ENCODE data around the gene MSX1.

The MSX1 gene

DNA sequence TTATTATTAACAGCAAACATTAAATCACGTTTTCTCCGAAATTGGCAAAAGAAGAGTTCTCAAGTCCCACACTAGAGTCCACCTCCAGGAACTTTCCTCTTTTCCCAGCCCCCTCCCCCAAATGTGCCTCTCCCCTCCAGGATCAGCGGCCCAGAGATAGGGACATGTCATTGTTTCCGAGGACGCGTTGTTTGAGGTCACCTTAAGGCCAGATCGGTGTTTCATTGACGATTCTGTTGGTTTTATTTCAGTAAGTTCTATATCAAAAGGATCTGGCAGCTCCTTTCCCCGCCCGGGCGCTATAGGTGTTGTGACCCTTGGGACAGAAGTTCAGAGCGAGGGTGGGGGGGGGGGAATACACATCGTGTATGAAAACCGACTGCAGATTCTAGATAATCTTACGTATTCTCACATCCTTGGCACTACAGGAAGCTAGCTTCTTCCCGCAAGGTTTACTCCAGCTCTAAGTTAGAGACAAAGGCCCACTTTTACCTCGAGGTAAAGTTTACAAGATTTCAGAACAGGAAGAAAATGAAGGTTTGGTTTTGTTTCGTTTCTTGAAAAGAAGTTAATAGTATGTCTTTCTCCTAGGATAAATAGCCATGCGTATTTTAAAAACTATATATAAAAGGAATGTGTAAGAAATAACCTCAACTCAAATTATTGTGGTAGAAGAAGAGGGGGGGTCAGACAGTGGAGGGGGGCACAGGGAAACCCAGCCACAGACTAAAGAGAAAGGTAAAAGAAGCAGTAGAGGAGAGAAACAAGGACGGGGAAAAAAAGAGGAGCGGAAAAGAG is 739 bp upstream of the MSX1 start:
- no peak for DNase-seq

DNA sequence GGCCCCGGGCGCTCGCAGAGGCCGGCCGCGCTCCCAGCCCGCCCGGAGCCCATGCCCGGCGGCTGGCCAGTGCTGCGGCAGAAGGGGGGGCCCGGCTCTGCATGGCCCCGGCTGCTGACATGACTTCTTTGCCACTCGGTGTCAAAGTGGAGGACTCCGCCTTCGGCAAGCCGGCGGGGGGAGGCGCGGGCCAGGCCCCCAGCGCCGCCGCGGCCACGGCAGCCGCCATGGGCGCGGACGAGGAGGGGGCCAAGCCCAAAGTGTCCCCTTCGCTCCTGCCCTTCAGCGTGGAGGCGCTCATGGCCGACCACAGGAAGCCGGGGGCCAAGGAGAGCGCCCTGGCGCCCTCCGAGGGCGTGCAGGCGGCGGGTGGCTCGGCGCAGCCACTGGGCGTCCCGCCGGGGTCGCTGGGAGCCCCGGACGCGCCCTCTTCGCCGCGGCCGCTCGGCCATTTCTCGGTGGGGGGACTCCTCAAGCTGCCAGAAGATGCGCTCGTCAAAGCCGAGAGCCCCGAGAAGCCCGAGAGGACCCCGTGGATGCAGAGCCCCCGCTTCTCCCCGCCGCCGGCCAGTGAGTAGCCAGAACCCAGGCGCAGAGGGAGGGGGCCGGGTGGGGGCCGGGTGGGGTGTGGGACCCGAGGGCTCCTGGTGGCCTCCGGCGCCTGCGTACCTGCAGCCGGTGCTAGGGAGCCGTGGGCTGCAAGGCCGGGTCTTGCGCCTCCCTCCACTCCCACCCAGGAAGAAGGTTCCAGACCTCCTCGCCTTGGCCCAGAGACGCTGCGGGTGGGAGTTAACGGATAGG is 534 bp downstream of the MSX1 start:
- DNase-seq: no peak

DNA sequence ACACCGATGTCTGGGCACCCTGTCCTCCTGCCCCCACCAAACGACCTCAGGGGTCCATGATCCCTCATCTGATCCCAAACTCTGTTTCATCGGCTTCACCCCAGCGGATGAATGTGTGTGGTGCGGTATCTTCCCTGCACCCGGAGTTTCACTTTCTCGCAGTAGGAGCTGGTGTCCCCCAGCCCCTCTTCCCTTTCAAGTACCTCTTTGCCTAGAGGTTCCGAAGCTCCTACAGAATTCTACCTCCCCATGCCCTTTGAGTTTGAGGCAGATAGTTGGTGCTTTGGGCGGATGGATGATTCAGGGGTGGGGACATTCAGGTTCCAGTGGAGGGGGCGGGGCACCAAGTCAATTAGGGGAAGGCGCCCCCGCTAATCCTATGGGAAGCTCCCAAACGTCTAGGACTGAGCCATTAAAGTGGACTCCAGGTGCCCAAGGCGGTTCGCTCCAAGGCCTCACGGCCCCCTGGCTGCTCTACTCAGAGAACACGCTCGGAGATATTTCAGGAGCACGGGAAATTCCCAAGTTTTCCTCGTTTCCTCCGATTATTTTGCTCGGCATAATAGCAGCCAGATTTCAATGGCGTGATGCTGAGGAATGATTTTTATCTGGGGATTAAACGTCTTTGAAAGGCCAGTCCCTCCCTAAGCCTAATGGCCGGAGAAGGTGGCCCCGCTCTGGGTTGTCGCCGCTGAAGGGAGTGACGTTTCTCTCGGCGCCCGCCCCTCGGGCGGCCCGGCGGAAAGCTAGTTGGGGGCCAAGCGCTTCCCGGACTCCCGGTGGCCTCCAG is 1.3 kb downstream of the MSX1 start:
- DNase-seq: no peak

GRCh38 chr4:4861390-4862018 is 2.0 kb downstream of the MSX1 start:
- DNase-seq: no peak

DNA sequence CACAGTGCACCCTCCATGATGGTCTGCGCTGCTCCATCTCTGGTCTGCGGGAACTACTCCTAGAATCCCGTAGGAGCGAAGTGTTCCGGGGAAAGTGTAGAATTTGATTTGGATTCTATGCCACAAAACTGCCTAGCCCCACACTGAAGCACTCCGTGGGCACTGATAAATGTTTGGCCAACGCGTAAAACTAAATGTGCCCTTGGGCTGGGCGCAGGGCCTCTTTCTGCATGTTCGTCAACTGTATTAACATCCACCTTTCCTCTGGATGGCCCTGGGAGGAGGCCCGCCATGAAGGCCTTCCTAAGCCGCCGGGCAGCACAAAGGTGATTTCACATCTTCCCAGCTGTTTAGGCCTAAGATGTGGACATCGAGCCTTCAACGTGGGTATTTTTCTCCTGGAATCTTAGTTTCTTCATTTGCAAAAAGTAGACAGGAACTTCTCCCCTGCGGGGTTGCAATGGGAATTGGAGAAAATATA is 2.6 kb downstream of the MSX1 start:
- no peak for DNase-seq

DNA sequence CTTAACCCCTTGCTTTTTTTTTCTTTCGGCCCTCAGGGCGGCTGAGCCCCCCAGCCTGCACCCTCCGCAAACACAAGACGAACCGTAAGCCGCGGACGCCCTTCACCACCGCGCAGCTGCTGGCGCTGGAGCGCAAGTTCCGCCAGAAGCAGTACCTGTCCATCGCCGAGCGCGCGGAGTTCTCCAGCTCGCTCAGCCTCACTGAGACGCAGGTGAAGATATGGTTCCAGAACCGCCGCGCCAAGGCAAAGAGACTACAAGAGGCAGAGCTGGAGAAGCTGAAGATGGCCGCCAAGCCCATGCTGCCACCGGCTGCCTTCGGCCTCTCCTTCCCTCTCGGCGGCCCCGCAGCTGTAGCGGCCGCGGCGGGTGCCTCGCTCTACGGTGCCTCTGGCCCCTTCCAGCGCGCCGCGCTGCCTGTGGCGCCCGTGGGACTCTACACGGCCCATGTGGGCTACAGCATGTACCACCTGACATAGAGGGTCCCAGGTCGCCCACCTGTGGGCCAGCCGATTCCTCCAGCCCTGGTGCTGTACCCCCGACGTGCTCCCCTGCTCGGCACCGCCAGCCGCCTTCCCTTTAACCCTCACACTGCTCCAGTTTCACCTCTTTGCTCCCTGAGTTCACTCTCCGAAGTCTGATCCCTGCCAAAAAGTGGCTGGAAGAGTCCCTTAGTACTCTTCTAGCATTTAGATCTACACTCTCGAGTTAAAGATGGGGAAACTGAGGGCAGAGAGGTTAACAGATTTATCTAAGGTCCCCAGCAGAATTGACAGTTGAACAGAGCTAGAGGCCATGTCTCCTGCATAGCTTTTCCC is 3.4 kb downstream of the MSX1 start:
- no peak for DNase-seq

DNA sequence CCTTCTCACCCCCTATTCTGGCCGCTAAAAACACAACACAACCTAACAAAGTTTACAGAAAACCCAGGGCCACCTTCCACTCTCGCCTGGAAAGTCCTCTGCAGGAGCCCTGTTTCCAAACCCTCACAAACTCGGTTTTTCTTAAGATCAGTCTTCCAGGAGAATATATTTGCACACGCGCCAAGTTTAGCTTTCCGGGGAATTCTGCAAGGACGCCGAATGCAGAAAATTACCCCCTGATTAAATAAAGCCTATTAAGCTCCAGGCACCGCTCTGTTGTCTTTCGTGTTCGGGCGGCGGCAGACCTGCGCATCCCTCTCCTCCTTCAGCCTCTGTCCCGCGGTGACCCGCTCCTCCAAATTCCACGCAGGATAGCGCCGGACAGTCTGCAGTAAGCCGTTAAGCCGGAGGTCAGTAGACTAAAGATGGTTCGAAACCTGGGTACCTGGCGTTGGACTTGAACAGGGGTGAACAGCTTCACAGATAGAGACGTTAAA is 5.0 kb downstream of the MSX1 start:
- no peak for DNase-seq

- no peak for DNase-seq
These were observed 5.7 kb downstream of the MSX1 start for GRCh38 chr4:4864940-4865704.

GRCh38 chr4:4865705-4866123 is 6.2 kb downstream of the MSX1 start:
- no peak for DNase-seq

DNA sequence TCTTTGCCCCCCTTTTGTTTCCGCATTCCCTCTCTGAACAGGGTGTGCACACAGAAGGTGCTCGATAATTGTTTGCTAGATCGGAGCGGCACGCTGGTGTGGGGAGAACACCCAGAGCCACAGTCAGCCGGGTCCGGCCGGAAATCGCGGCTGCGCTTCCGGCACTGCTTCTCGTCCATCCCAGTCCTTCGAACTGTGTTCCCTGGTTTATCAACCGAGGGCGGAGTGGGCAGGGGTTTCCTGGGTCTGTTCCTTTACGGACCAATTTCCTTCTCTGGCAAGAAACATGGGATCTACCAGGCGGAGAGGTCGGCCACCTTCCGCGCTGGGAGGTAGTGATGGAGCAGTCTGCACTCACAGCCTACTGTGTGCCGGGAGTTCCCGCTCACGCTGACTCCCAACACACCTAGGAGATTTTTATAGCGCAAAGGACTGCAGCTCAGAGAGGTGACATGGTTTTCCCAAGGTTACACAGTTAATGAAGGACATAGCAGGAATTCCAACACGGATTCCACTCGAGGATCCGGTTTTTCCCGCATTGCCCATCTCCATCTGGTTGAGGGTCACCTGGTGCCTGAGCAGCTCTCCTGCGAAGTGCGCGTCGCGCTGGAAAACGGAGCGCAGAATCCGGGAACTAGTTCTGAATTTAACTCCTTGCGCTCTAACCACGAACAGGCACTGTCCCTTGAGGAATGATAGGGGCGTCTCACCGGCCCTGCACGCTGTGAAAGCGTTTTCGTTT is 6.8 kb downstream of the MSX1 start:
- no peak for DNase-seq

DNA sequence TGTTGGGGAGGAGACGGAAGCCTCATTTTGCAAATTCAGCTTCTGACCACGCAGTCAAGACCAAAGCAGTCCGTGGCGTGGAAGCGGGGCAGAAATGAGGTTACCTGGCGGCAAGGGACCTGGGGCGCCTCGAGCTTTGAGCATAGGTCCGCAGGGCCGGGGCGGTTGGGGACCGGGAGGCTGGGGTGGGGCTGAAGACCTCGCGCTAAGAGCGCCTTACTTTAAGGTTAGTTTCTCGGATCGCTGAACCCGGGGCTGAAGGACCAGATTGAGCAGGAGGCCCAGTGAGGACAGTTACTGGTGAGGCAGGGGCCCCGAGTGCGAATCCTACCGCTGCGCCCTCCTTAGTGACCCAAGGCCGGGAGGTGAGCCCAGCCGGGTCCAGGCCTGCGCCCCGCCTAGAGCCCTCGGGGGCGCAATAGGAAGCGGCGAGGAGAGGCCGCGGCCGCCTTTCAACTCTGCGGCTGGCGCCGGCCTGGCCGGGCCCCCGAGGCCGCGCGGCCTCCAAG is 7.5 kb downstream of the MSX1 start:
- DNase-seq: no peak

GRCh38 chr4:4867375-4868039 is 8.0 kb downstream of the MSX1 start:
- no peak for DNase-seq

DNA sequence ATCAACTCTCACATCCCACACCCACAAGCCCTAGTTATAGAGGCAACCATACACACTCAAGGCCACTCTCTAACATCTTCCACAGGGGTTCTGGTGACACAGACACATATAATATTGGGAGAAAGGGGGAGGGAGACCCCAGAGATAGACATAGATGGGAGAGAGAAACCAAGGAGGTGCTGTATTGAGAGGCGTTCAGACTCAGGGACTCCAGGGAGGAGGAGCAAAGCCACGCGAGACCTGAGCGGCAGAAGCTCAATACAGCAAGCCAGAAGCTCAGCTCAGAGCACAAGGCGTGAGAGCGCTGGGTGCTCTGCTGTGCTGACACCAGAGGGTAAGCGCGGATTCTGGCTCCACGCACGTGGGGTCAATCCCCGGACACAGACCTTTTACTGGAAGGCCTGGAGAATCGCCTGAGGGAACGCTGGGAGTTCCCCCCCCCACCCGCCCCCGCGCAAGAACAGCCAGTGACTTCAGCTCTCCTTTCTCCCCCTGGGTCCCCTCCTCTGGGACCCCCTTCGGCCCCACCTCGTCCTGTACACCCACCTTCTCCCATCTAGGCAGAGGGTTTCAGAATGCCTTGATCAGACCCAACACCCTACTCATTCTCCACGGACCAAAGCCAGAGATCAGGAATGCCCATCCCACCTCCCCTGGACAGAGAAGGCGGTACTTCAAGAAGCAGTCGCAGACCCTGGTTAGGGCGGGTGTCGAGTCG is 8.7 kb downstream of the MSX1 start:
- no peak for DNase-seq

- DNase-seq: no peak
These were observed 9.6 kb downstream of the MSX1 start for GRCh38 chr4:4868758-4869723.

GRCh38 chr4:4869731-4870571 is 10.5 kb downstream of the MSX1 start:
- no peak for DNase-seq

DNA sequence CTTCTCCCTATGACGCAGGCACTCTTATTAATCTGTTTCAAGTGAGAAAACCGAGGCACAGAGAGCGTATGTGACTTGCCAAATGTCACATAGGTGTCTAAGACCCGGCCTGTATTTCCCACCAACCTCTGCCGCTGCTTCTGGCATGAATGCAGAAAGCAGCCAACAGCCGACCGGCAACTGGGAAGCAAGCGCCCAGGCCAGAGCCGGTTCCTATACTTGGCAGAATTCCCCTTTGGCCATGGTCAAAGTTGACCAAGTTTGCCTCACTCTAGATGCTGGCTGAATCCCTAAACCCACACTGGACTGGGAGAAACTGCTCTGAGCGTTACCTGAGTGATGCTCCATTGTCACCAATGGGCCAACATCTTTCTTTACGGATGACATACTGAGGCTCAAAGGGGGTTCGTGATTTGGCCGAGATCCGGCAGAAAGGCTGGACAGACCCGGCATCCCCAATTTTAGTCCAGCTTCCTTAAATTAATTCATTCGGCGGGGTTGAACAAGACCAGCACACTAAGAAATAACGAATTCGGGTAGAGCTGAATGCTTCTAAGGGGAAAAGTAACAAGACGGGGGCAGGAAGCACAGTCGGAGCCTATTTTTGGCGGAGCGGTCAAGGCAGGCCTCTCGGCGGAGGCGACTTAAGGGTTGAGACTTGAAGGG is 11.2 kb downstream of the MSX1 start:
- DNase-seq: no peak

Measured in bone marrow (tissue), 2 donors.